OCI-LY7 (cell line): ENCODE results near the gene CEP112. TPM values are rescaled to one million over a fixed set of nuclear protein-coding genes. Genes with fewer than 3 reads are reported as not detected.

Source experiments
- BruUV-seq: library from RNA; stranded (reverse); fragments of 400-500 nt; replicated peaks from 2 replicates; lab custom pipeline; 2021; lab: Mats Ljungman, UMichigan
- CTCF ChIA-PET: fragments of 300-600 bp; sonication (Branson Sonifier 250); formaldehyde crosslinking; loops from one replicate; lab custom pipeline; 2022; ENCODE audit warnings: antibody characterized with exemption; ENCODE audit not compliant: unreplicated experiment; lab: Charles Lee
- POLR2A ChIA-PET: fragments of 300-600 bp; sonication (Branson Sonifier 250); formaldehyde crosslinking; loops from one replicate; lab custom pipeline; 2022; ENCODE audit warnings: antibody characterized with exemption; lab: Charles Lee
- DNase-seq: peaks from one replicate; pipeline ENCODE4 v3.0.0-alpha.2; 2015; ENCODE audit warnings: low spot score
- H2AFZ ChIP-seq: fragments of 200-600 bp; sonication (generic), shearing (Covaris generic); 2 replicates; pipeline ENCODE4 v1.6.1; 2014; ENCODE audit warnings: mild to moderate bottlenecking, antibody characterized with exemption, low read length, moderate library complexity
- H3K27ac ChIP-seq: fragments of 200-600 bp; sonication (generic); 2 replicates; pipeline ENCODE4 v1.5.1; 2014; ENCODE audit warnings: mixed run types, low read depth, mild to moderate bottlenecking, moderate library complexity, low read length, inconsistent platforms; ENCODE audit not compliant: poor library complexity, severe bottlenecking
- H3K36me3 ChIP-seq: fragments of 200-600 bp; sonication (generic); 2 replicates; pipeline ENCODE4 v1.6.1; 2014; ENCODE audit warnings: mild to moderate bottlenecking, antibody characterized with exemption, low read length, moderate library complexity, mixed read lengths; ENCODE audit not compliant: insufficient read depth
- H3K4me1 ChIP-seq: fragments of 200-600 bp; sonication (generic); 2 replicates; pipeline ENCODE4 v1.5.1; 2014; ENCODE audit warnings: mild to moderate bottlenecking, low read length; ENCODE audit not compliant: insufficient read depth, poor library complexity, severe bottlenecking
- H3K4me2 ChIP-seq: fragments of 200-600 bp; sonication (generic); 2 replicates; pipeline ENCODE4 v1.6.1; 2014; ENCODE audit warnings: mild to moderate bottlenecking, low read length
- H3K4me3 ChIP-seq: fragments of 200-600 bp; sonication (generic); 2 replicates; pipeline ENCODE4 v1.5.1; 2014; ENCODE audit warnings: mild to moderate bottlenecking, low read depth, low read length; ENCODE audit not compliant: poor library complexity, severe bottlenecking
- H3K79me2 ChIP-seq: fragments of 200-600 bp; sonication (generic); 2 replicates; pipeline ENCODE4 v1.6.1; 2016; ENCODE audit warnings: low read depth, mild to moderate bottlenecking, low read length, moderate library complexity, mixed read lengths; ENCODE audit not compliant: insufficient read depth
- H3K9me2 ChIP-seq: fragments of 200-600 bp; sonication (generic); 2 replicates; pipeline ENCODE4 v1.6.1; 2016; ENCODE audit warnings: mild to moderate bottlenecking, low read length, mixed read lengths; ENCODE audit not compliant: insufficient read depth
- H3K9me3 ChIP-seq: fragments of 200-600 bp; sonication (generic); 2 replicates; pipeline ENCODE4 v1.6.1; 2014; ENCODE audit warnings: mild to moderate bottlenecking, mixed run types, low read length, mixed read lengths
- H4K20me1 ChIP-seq: fragments of 200-600 bp; sonication (generic); 2 replicates; pipeline ENCODE4 v1.6.1; 2014; ENCODE audit warnings: mild to moderate bottlenecking, antibody characterized with exemption, low read length, moderate library complexity, mixed read lengths; ENCODE audit not compliant: insufficient read depth
- CTCF ChIP-seq: fragments of 200-600 bp; sonication (generic); conservative IDR thresholded peaks from 2 replicates; pipeline ENCODE4 v1.5.1; 2014; ENCODE audit warnings: mild to moderate bottlenecking, antibody characterized with exemption, low read length, moderate library complexity, mixed read lengths
- EZH2phosphoT487 ChIP-seq: fragments of 200-600 bp; sonication (generic); IDR thresholded peaks from 2 replicates; pipeline ENCODE4 v1.6.1; 2018; ENCODE audit warnings: low read depth, borderline replicate concordance, mild to moderate bottlenecking, mixed run types, antibody characterized with exemption, low read length, moderate library complexity, mixed read lengths
- intact Hi-C: fragments of 100-400 bp; cut with micrococcal nuclease; formaldehyde crosslinking; loops from one replicate; pipeline ENCODE4 v1.10.0; 2022; ENCODE audit not compliant: unreplicated experiment
- total RNA-seq, 2 experiments: library from RNA; depleted of rRNA in 1 of 2; stranded (reverse); fragments of >200 nt in 1 of 2; shearing (Covaris generic) in 1 of 2; gene quantifications; 2 replicates each; pipeline ENCODE4 v1.2.3, GENCODE V29; 2014 to 2022

CEP112 gene
- total RNA-seq, 2 experiments from 2014 or later: 2.7 to 6.9 TPM

GRCh38 chr17:65729207-65729606, 462.7 kb downstream of the CEP112 start:
- H3K79me2 ChIP-seq: no peaks in the 10 kb centered on the region
- H3K4me3 ChIP-seq: no peak overlapping the region
- H4K20me1 ChIP-seq: no peaks in the 10 kb centered on the region
- H3K27ac ChIP-seq: no peak overlapping the region
- no TSS peak for BruUV-seq
- H3K4me1 ChIP-seq: no peaks in the 10 kb centered on the region
- no peaks in the 10 kb centered on the region for H3K9me2 ChIP-seq
- no peak for TF ChIP-seq CTCF
- no peak for TF ChIP-seq EZH2phosphoT487
- H3K36me3 ChIP-seq: no peaks in the 10 kb centered on the region
- H2AFZ ChIP-seq: no peak overlapping the region
- POLR2A ChIA-PET: interaction anchor here (0.9 kb wide), 1 partner anchor 62 kb away, joined by 5 read pairs; no protein-coding TSS in a partner anchor
- H3K9me3 ChIP-seq: no peaks in the 10 kb centered on the region
- CTCF ChIA-PET: no interaction called here
- intact Hi-C loops: no loop called here
- H3K4me2 ChIP-seq: no peak overlapping the region
- no peak for DNase-seq

GRCh38 chr17:65727832-65728231, 464.1 kb downstream of the CEP112 start:
- ChIA-PET CTCF (no interaction called here), POLR2A (interaction anchor here (0.6 kb wide), 1 partner anchor 43 kb away, joined by 4 read pairs; no protein-coding TSS in a partner anchor)
- H3K4me3 ChIP-seq: no peak overlapping the region
- no peaks in the 10 kb centered on the region for H3K4me1 ChIP-seq
- no peaks in the 10 kb centered on the region for H3K79me2 ChIP-seq
- no peaks in the 10 kb centered on the region for H4K20me1 ChIP-seq
- no peak for TF ChIP-seq CTCF
- TF ChIP-seq EZH2phosphoT487: no peak
- H3K9me3 ChIP-seq: no peaks in the 10 kb centered on the region
- no peaks in the 10 kb centered on the region for H3K36me3 ChIP-seq
- no peak overlapping the region for H3K27ac ChIP-seq
- H2AFZ ChIP-seq: no peak overlapping the region
- H3K4me2 ChIP-seq: no peak overlapping the region
- intact Hi-C loops: no loop called here
- no TSS peak for BruUV-seq
- no peak for DNase-seq
- H3K9me2 ChIP-seq: no peaks in the 10 kb centered on the region

GRCh38 chr17:65727246-65727645, 464.7 kb downstream of the CEP112 start:
- Histone ChIP-seq H3K4me3 (no peak overlapping the region), H3K79me2 (no peaks in the 10 kb centered on the region), H3K4me1 (no peaks in the 10 kb centered on the region), H3K27ac (no peak overlapping the region), H4K20me1 (no peaks in the 10 kb centered on the region), H3K4me2 (no peak overlapping the region), H3K36me3 (no peaks in the 10 kb centered on the region), H3K9me2 (no peaks in the 10 kb centered on the region), H2AFZ (no peak overlapping the region), H3K9me3 (no peaks in the 10 kb centered on the region)
- BruUV-seq: no TSS peak
- CTCF ChIA-PET: no interaction called here
- POLR2A ChIA-PET: no interaction called here
- intact Hi-C loops: no loop called here
- no peak for DNase-seq
- TF ChIP-seq EZH2phosphoT487 (no peak), CTCF (no peak)
